C4-2B (cell line): Measurements from ENCODE around the gene HTR1D.

Experiments used
- ZFX ChIP-seq: fragments of 450-650 bp; IDR thresholded peaks from 2 replicates; pipeline ENCODE4 v1.6.1; 2017
- TF ChIP-seq, protein P1 (sequence below): fragments of 450-650 bp; conservative IDR thresholded peaks from 2 replicates; pipeline ENCODE4 v1.5.1; 2017; ENCODE audit warnings: mild to moderate bottlenecking

DNA sequence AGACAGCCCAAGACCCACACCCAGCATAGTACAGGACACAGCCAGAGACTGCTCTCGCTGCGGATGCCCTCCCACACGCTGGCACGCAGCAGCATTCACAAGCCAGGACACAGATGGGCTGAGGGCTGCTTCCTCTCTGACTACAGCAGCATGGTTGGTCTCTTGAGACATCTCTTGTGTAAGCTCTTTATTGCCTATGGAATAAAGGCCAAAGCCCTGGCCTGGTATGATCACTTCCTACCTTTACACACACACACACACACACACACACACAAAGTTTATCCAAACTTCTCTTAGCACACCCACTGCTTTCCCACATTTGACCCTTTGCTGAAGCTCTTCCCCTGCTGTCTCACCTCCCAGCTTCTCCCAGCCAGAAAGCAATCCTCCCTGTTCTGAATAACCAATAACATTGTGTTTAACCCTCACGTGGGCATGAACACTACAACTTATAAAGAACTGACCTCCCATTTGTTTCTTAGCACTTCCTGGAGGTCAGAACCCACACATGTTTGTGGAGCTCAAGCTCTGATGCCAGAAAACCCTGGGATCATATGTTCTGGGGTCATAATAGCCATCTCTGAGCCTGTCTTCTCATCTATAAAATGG lies 47.5 kb downstream of the HTR1D start:
- TF ChIP-seq, protein P1, sequence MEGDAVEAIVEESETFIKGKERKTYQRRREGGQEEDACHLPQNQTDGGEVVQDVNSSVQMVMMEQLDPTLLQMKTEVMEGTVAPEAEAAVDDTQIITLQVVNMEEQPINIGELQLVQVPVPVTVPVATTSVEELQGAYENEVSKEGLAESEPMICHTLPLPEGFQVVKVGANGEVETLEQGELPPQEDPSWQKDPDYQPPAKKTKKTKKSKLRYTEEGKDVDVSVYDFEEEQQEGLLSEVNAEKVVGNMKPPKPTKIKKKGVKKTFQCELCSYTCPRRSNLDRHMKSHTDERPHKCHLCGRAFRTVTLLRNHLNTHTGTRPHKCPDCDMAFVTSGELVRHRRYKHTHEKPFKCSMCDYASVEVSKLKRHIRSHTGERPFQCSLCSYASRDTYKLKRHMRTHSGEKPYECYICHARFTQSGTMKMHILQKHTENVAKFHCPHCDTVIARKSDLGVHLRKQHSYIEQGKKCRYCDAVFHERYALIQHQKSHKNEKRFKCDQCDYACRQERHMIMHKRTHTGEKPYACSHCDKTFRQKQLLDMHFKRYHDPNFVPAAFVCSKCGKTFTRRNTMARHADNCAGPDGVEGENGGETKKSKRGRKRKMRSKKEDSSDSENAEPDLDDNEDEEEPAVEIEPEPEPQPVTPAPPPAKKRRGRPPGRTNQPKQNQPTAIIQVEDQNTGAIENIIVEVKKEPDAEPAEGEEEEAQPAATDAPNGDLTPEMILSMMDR = no peak
- no peak for TF ChIP-seq ZFX
